Hepatocyte (in vitro differentiated cells): ENCODE measurements around the gene FBXL17. TPM values are rescaled to one million over a fixed set of nuclear protein-coding genes. Genes with fewer than 3 reads are reported as not detected.

Experiments used
- DNase-seq: peaks from one replicate; pipeline ENCODE4 v3.0.0-alpha.2; 2016; ENCODE audit warnings: low spot score
- H2AFZ ChIP-seq: fragments of 200-600 bp; sonication (generic); 2 replicates; pipeline ENCODE4 v1.6.0; 2016; ENCODE audit warnings: antibody characterized with exemption, mild to moderate bottlenecking
- H3K27ac ChIP-seq: fragments of 200-600 bp; sonication (generic); 2 replicates; pipeline ENCODE4 v1.5.1; 2016; ENCODE audit warnings: mild to moderate bottlenecking
- H3K27me3 ChIP-seq: fragments of 200-600 bp; sonication (generic); 2 replicates; pipeline ENCODE4 v1.6.1; 2016
- H3K36me3 ChIP-seq: fragments of 200-600 bp; sonication (generic); replicated peaks from 2 replicates; pipeline ENCODE4 v1.5.1; 2016; ENCODE audit warnings: low read depth; ENCODE audit not compliant: insufficient read depth
- H3K4me1 ChIP-seq: fragments of 200-600 bp; sonication (generic); 2 replicates; pipeline ENCODE4 v1.5.1; 2016; ENCODE audit warnings: mild to moderate bottlenecking, moderate library complexity; ENCODE audit not compliant: insufficient read depth
- H3K4me2 ChIP-seq: fragments of 200-600 bp; sonication (generic); 2 replicates; pipeline ENCODE4 v1.6.0; 2016
- H3K4me3 ChIP-seq: fragments of 200-600 bp; sonication (generic); 2 replicates; pipeline ENCODE4 v1.5.1; 2016; ENCODE audit warnings: mild to moderate bottlenecking
- H3K79me2 ChIP-seq: fragments of 200-600 bp; sonication (generic); 2 replicates; pipeline ENCODE4 v1.6.0; 2017; ENCODE audit warnings: mild to moderate bottlenecking
- H3K9me2 ChIP-seq: fragments of 200-600 bp; sonication (generic); replicated peaks from 2 replicates; pipeline ENCODE4 v1.6.0; 2017; ENCODE audit warnings: mild to moderate bottlenecking; ENCODE audit not compliant: insufficient read depth
- H3K9me3 ChIP-seq: fragments of 200-600 bp; sonication (generic); 2 replicates; pipeline ENCODE4 v1.5.1; 2016; ENCODE audit warnings: low read depth, mild to moderate bottlenecking
- H4K20me1 ChIP-seq: fragments of 200-600 bp; sonication (generic); 2 replicates; pipeline ENCODE4 v1.6.0; 2016; ENCODE audit warnings: mild to moderate bottlenecking; ENCODE audit not compliant: insufficient read depth, poor library complexity, severe bottlenecking
- EZH2 ChIP-seq: fragments of 200-600 bp; sonication (generic); IDR thresholded peaks from 2 replicates; pipeline ENCODE4 v1.6.1; 2016; ENCODE audit warnings: antibody characterized with exemption, mild to moderate bottlenecking, borderline replicate concordance
- EZH2phosphoT487 ChIP-seq: fragments of 200-600 bp; sonication (generic); IDR thresholded peaks from one replicate; pipeline ENCODE4 v1.6.1; 2018; ENCODE audit warnings: antibody characterized with exemption, mild to moderate bottlenecking, low read depth, moderate library complexity; ENCODE audit not compliant: unreplicated experiment, severe bottlenecking
- WGBS: methylation state at CpG from one replicate; pipeline ENCODE4 v1.1.6; 2016; ENCODE audit warnings: low lambda C conversion rate; ENCODE audit errors: missing lambda C conversion rate; 5-methylcytosine and 5-hydroxymethylcytosine counted together
- polyA plus RNA-seq: library from polyadenylated mRNA; unstranded; fragments of >200 nt; fragmentation: Nextera tagmentation; extraction: Ambion mirVana; gene quantifications from 2 replicates; pipeline ENCODE4 v1.2.1, GENCODE V29; 2016
- total RNA-seq: library from RNA; depleted of rRNA; stranded (reverse); fragments of >200 nt; gene quantifications from 2 replicates; pipeline ENCODE4 v1.2.3, GENCODE V29; 2014
- TF ChIP-seq, protein P1 (sequence below): fragments of 200-600 bp; sonication (generic); IDR thresholded peaks from 2 replicates; pipeline ENCODE4 v1.5.1; 2016; ENCODE audit warnings: antibody characterized with exemption, mild to moderate bottlenecking; ENCODE audit not compliant: poor library complexity

Gene FBXL17
- total and polyA plus RNA-seq, 2 experiments from 2014 or later: 12.5 to 18.2 TPM

GRCh38 chr5:108143581-108143980 lies 238.3 kb downstream of the FBXL17 start:
- no peak overlapping the region for H3K4me3 ChIP-seq
- H3K27me3 ChIP-seq: no peaks in the 10 kb centered on the region
- TF ChIP-seq EZH2 (no peak), EZH2phosphoT487 (no peak)
- TF ChIP-seq, protein P1, sequence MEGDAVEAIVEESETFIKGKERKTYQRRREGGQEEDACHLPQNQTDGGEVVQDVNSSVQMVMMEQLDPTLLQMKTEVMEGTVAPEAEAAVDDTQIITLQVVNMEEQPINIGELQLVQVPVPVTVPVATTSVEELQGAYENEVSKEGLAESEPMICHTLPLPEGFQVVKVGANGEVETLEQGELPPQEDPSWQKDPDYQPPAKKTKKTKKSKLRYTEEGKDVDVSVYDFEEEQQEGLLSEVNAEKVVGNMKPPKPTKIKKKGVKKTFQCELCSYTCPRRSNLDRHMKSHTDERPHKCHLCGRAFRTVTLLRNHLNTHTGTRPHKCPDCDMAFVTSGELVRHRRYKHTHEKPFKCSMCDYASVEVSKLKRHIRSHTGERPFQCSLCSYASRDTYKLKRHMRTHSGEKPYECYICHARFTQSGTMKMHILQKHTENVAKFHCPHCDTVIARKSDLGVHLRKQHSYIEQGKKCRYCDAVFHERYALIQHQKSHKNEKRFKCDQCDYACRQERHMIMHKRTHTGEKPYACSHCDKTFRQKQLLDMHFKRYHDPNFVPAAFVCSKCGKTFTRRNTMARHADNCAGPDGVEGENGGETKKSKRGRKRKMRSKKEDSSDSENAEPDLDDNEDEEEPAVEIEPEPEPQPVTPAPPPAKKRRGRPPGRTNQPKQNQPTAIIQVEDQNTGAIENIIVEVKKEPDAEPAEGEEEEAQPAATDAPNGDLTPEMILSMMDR: no peak
- H4K20me1 ChIP-seq: no peaks in the 10 kb centered on the region
- H2AFZ ChIP-seq: no peak overlapping the region
- H3K4me1 ChIP-seq: no peaks in the 10 kb centered on the region
- no peaks in the 10 kb centered on the region for H3K36me3 ChIP-seq
- no peaks in the 10 kb centered on the region for H3K9me2 ChIP-seq
- no peak for DNase-seq
- H3K4me2 ChIP-seq: no peak overlapping the region
- H3K9me3 ChIP-seq: no peaks in the 10 kb centered on the region
- H3K79me2 ChIP-seq: no peaks in the 10 kb centered on the region
- no peak overlapping the region for H3K27ac ChIP-seq

DNA sequence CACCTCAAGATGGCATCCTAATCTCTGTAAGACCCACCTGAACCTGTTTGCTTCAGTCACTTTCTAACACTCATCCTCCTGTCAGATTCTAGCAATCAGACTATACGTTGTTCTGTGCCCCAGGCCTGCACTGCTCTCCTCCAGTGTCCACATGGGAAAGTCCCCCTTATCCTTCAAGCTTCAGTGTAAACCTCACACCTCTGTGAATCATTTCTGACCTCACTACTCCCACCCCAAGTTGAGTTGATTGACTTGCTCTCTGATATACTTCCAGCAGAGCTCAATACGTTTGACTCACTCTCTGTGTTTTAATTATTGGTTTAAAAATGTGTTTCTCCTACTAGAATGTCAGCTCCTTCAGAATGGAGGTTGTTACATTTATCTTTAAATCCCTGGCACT lies 240.2 kb downstream of the FBXL17 start:
- Histone ChIP-seq H3K4me1 (no peaks in the 10 kb centered on the region), H3K4me3 (no peak overlapping the region), H2AFZ (no peak overlapping the region), H3K36me3 (no peaks in the 10 kb centered on the region), H3K9me2 (peaks cover 3% of the 10 kb centered on the region), H3K27me3 (no peaks in the 10 kb centered on the region), H3K4me2 (no peak overlapping the region), H3K79me2 (no peaks in the 10 kb centered on the region), H3K9me3 (no peaks in the 10 kb centered on the region), H4K20me1 (no peaks in the 10 kb centered on the region), H3K27ac (no peak overlapping the region)
- no peak for TF ChIP-seq EZH2
- TF ChIP-seq, protein P1: no peak
- no peak for TF ChIP-seq EZH2phosphoT487
- WGBS: 64% methylated on average over 2 of the region's 2 CpGs
- no peak for DNase-seq

DNA sequence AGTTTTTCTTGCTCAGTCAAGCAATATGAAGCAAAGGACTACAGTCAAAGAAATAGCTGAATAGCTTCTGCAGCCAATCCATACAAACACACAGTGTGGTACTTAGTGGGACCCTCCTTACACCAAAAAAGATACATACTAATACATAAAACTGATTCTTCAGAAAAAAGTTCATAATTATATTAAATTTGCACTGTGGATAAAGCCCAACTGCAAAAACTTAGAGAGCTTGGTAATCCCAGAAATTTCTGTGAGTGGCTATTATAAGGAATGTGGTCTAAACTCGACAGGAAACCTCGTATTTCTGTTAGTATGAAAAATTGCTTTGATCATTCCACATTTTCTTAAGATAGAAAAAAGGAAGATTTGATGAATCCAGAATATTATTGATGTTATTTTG lies 245.4 kb downstream of the FBXL17 start:
- no peaks in the 10 kb centered on the region for H3K9me3 ChIP-seq
- no peak for DNase-seq
- no peak overlapping the region for H3K4me3 ChIP-seq
- H3K9me2 ChIP-seq: peaks cover 3% of the 10 kb centered on the region
- H3K27me3 ChIP-seq: no peaks in the 10 kb centered on the region
- no peak for TF ChIP-seq EZH2phosphoT487
- no peak for TF ChIP-seq EZH2
- TF ChIP-seq, protein P1: no peak
- H2AFZ ChIP-seq: no peak overlapping the region
- no peaks in the 10 kb centered on the region for H3K36me3 ChIP-seq
- H4K20me1 ChIP-seq: no peaks in the 10 kb centered on the region
- H3K4me2 ChIP-seq: no peak overlapping the region
- H3K27ac ChIP-seq: no peak overlapping the region
- H3K4me1 ChIP-seq: no peaks in the 10 kb centered on the region
- WGBS: 67% methylated on average over 2 of the region's 2 CpGs
- H3K79me2 ChIP-seq: no peaks in the 10 kb centered on the region

DNA sequence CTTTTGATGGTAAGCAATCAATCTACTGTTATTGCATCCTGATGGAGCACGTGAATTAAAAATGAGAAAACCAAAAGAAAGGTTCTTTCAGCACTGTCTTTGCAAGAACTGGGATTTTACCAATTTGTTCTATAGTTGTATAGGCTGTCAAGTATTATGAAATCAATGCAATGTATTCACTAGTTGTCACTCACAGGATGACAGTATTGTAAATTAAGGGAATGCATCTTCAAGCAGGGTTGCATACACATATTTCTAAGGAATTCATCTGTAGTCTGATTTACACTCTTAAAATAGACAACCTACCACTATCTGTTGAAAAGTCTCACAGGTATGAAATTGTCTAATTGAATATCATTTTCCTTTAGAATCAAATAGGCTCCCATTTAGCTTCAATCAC lies 252.8 kb downstream of the FBXL17 start:
- H3K79me2 ChIP-seq: no peaks in the 10 kb centered on the region
- 100% methylated on average over 1 of the region's 1 CpG for WGBS
- H3K36me3 ChIP-seq: no peaks in the 10 kb centered on the region
- H3K4me1 ChIP-seq: no peaks in the 10 kb centered on the region
- H2AFZ ChIP-seq: no peak overlapping the region
- no peaks in the 10 kb centered on the region for H3K9me2 ChIP-seq
- H3K9me3 ChIP-seq: no peaks in the 10 kb centered on the region
- H3K4me2 ChIP-seq: no peak overlapping the region
- DNase-seq: no peak
- no peak overlapping the region for H3K4me3 ChIP-seq
- TF ChIP-seq EZH2phosphoT487 (no peak), EZH2 (no peak)
- TF ChIP-seq, protein P1: no peak
- no peaks in the 10 kb centered on the region for H3K27me3 ChIP-seq
- no peak overlapping the region for H3K27ac ChIP-seq
- no peaks in the 10 kb centered on the region for H4K20me1 ChIP-seq
